ENCODE data around the gene KIRREL1.

Gene KIRREL1

GRCh38 chr1:158045639-158046038 lies 52.2 kb downstream of the KIRREL1 start:
- DNase-seq (ENCODE audit: low read depth), result peak; percentile 40
- H3K4me3 ChIP-seq (ENCODE audit: control insufficient read depth, low read depth, low read length), result no peak overlapping the region
- TF ChIP-seq, protein P1, sequence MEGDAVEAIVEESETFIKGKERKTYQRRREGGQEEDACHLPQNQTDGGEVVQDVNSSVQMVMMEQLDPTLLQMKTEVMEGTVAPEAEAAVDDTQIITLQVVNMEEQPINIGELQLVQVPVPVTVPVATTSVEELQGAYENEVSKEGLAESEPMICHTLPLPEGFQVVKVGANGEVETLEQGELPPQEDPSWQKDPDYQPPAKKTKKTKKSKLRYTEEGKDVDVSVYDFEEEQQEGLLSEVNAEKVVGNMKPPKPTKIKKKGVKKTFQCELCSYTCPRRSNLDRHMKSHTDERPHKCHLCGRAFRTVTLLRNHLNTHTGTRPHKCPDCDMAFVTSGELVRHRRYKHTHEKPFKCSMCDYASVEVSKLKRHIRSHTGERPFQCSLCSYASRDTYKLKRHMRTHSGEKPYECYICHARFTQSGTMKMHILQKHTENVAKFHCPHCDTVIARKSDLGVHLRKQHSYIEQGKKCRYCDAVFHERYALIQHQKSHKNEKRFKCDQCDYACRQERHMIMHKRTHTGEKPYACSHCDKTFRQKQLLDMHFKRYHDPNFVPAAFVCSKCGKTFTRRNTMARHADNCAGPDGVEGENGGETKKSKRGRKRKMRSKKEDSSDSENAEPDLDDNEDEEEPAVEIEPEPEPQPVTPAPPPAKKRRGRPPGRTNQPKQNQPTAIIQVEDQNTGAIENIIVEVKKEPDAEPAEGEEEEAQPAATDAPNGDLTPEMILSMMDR (conservative IDR thresholded peaks at IDR 0.05; ENCODE audit: control insufficient read depth, insufficient read depth, low read depth, low read length), result no peak

DNA sequence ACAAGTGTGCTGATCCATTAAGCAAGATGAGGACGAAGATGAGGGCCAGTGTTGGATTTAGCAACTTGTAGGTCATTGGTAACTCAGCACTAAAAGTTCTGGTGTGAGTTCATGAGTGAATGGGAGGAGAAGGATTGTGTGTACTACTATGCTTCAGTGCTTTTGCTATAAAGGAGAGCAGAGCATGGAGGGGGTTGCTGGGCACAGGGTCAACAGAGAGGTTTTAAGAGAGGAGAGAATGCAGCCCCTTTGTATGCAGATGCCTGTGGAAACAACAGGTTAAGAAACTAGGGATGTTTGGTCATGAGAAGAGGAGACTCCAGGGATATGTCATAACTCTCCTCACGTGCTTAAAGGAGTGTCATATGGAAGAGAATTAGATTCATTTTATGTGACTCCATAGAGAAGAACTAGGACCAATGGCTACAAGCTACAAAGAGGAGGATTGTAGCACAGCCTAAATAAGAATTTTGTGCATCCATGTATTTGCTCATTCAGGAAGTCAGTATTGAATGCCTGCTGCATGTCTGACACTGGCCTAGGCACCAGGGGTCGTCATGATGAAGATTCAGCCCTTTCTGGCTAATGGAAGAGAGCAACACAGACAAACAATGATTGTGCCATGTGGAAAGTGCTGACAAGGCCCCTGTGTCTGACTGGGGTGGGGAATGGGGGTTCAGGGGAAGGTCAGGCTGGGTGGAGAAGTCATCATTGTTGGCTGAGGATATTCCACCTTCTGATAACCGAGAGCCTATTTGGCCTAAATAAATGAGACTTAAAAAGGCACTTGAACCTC lies 53.5 kb downstream of the KIRREL1 start:
- no peak overlapping the region for H3K4me3 ChIP-seq (ENCODE audit: control insufficient read depth, low read depth, low read length)
- no peak for DNase-seq (ENCODE audit: low read depth)
- TF ChIP-seq, protein P1 (conservative IDR thresholded peaks at IDR 0.05; ENCODE audit: control insufficient read depth, insufficient read depth, low read depth, low read length), result no peak

- no peak for DNase-seq (ENCODE audit: low read depth)
- TF ChIP-seq, protein P1 (conservative IDR thresholded peaks at IDR 0.05; ENCODE audit: control insufficient read depth, insufficient read depth, low read depth, low read length), result no peak
- H3K4me3 ChIP-seq (ENCODE audit: control insufficient read depth, low read depth, low read length), result no peak overlapping the region
Measured at GRCh38 chr1:158048371-158049067, 55.1 kb downstream of the KIRREL1 start.

GRCh38 chr1:158049853-158050252 lies 56.4 kb downstream of the KIRREL1 start:
- no peak overlapping the region for H3K4me3 ChIP-seq (ENCODE audit: control insufficient read depth, low read depth, low read length)
- peak; percentile 44 for DNase-seq (ENCODE audit: low read depth)
- TF ChIP-seq, protein P1 (conservative IDR thresholded peaks at IDR 0.05; ENCODE audit: control insufficient read depth, insufficient read depth, low read depth, low read length), result no peak

DNA sequence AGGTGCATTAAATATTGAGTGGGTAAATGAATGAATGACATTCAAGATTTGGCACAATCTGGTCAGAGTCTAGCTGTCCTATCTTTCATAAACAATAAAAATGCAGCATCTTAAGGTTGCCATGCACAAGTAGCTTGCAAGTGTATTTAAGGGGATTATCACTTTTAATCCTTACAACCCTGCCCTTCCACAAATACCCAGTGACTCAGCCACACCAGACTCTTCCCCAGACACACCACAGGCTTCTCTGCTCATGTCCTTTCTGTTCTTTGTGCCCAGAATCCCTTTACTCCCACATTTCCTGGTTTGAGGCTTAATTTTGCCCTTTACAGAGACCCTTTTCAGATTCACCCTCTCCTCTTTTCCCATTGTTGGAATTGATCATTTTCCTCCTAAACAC lies 59.8 kb downstream of the KIRREL1 start:
- no peak overlapping the region for H3K4me3 ChIP-seq (ENCODE audit: control insufficient read depth, low read depth, low read length)
- TF ChIP-seq, protein P1 (conservative IDR thresholded peaks at IDR 0.05; ENCODE audit: control insufficient read depth, insufficient read depth, low read depth, low read length), result no peak
- DNase-seq (ENCODE audit: low read depth), result peak; percentile 35

GRCh38 chr1:158054721-158055120 lies 61.3 kb downstream of the KIRREL1 start:
- no peak for DNase-seq (ENCODE audit: low read depth)
- no peak overlapping the region for H3K4me3 ChIP-seq (ENCODE audit: control insufficient read depth, low read depth, low read length)
- TF ChIP-seq, protein P1 (conservative IDR thresholded peaks at IDR 0.05; ENCODE audit: control insufficient read depth, insufficient read depth, low read depth, low read length), result no peak

All from fibroblast of mammary gland (primary cell).